Epithelial cell of esophagus (primary cell): ENCODE results near the gene OLFML2A.

Source experiments
- DNase-seq: peaks from one replicate; pipeline ENCODE4 v3.0.0; 2010; ENCODE audit warnings: low read depth
- H3K4me3 ChIP-seq: 2 replicates; pipeline ENCODE4 v1.5.1; 2011; ENCODE audit warnings: mild to moderate bottlenecking, low read length, control low read depth
- TF ChIP-seq, protein P1 (sequence below): IDR thresholded peaks from 2 replicates; pipeline ENCODE4 v1.5.1; 2011; ENCODE audit warnings: low read depth, mild to moderate bottlenecking, low read length, control low read depth, inconsistent platforms; ENCODE audit not compliant: insufficient read depth; ENCODE audit errors: missing control alignments

OLFML2A gene

DNA sequence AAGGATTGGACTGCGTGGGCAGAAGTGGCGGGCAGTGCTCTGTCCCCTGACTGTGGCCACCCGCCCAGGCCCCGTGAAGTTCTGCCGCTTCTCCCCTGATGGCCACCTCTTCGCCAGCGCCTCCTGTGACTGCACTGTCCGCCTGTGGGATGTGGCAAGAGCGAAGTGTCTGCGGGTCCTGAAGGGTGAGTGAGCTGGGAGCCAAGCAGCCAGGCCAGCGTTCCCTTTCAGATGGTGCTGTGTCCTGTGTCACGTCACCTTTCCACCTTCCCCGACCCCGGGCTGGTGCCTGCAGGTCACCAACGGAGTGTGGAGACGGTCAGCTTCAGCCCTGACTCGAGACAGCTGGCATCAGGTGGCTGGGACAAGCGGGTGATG lies 78.6 kb downstream of the OLFML2A start:
- TF ChIP-seq, protein P1, sequence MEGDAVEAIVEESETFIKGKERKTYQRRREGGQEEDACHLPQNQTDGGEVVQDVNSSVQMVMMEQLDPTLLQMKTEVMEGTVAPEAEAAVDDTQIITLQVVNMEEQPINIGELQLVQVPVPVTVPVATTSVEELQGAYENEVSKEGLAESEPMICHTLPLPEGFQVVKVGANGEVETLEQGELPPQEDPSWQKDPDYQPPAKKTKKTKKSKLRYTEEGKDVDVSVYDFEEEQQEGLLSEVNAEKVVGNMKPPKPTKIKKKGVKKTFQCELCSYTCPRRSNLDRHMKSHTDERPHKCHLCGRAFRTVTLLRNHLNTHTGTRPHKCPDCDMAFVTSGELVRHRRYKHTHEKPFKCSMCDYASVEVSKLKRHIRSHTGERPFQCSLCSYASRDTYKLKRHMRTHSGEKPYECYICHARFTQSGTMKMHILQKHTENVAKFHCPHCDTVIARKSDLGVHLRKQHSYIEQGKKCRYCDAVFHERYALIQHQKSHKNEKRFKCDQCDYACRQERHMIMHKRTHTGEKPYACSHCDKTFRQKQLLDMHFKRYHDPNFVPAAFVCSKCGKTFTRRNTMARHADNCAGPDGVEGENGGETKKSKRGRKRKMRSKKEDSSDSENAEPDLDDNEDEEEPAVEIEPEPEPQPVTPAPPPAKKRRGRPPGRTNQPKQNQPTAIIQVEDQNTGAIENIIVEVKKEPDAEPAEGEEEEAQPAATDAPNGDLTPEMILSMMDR: no peak
- DNase-seq: no peak
- H3K4me3 ChIP-seq: no peak overlapping the region

GRCh38 chr9:124855944-124856765 lies 79.2 kb downstream of the OLFML2A start:
- no peak overlapping the region for H3K4me3 ChIP-seq
- DNase-seq: peak; percentile 41
- TF ChIP-seq, protein P1: peak; percentile 46

GRCh38 chr9:124857533-124858162 lies 80.7 kb downstream of the OLFML2A start:
- TF ChIP-seq, protein P1: no peak
- no peak for DNase-seq
- no peak overlapping the region for H3K4me3 ChIP-seq

GRCh38 chr9:124858330-124859046 lies 81.6 kb downstream of the OLFML2A start:
- DNase-seq: no peak
- no peak overlapping the region for H3K4me3 ChIP-seq
- TF ChIP-seq, protein P1: no peak

DNA sequence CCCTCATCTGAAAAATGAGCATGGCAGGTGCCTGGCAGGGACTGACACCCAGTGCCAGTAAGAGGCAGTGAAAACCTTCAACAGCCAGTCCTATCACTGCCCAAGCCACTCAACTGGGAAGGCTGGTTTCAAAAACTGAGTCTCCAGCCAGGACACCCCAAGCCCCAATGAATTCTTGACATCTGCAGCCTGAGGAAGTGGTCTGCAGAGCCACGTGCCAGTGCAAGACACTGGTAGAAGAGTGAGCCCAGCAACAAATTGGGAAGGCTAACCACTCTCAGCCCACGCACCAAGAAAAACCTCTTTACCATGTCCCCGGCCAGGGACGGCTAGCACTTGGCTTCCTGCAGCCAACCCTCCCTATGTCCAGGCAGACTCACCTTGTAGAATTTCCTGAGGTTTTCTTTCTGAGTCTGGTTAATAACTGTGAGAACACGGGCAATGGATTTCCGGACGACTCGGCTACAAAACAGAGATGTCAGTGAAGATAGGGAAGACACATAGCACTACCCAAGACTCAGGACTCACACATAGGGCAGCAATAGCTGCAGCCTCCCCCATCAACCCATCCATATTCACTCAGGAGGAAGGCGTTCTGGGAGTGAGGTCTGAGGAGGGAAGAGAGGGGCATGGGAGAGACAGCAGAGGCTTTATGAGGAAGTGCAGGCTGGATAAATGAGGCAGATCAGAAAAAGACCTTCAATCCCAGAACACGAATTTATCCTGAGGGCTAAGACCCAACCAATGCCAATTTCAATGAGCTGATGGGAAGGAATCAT lies 83.1 kb downstream of the OLFML2A start:
- DNase-seq: no peak
- H3K4me3 ChIP-seq: peak overlapping the region; percentile 97
- TF ChIP-seq, protein P1: no peak

GRCh38 chr9:124860582-124861341 lies 83.8 kb downstream of the OLFML2A start:
- TF ChIP-seq, protein P1: no peak
- no peak for DNase-seq
- H3K4me3 ChIP-seq: peak overlapping the region; percentile 97
